AG04449 (cell line): ENCODE results near the gene PCNP.
"Not testable (repeated sequence)": the region's sequence is repeated elsewhere in the genome, so short reads cannot be mapped to it uniquely, and the experiment has no call there.

Experiments used
- CTCF ChIA-PET: fragments of 350-600 bp; formaldehyde crosslinking; extraction: SDS; loops from one replicate; lab custom pipeline; 2021; ENCODE audit warnings: antibody characterized with exemption; lab: Yijun Ruan, JAX
- POLR2A ChIA-PET: fragments of 400-600, 350-600 bp; formaldehyde crosslinking; extraction: SDS; loops from one replicate; lab custom pipeline; 2020; ENCODE audit warnings: antibody characterized with exemption, inconsistent platforms; lab: Yijun Ruan, JAX
- DNase-seq: peaks from one replicate; pipeline ENCODE4 v3.0.0-alpha.2; 2010; ENCODE audit warnings: low read depth, low spot score
- H3K4me3 ChIP-seq: 2 replicates; pipeline ENCODE4 v1.5.1; 2011; ENCODE audit warnings: low read depth, mild to moderate bottlenecking, control low read depth, low read length
- TF ChIP-seq, protein P1 (sequence below): IDR thresholded peaks from one replicate; pipeline ENCODE4 v1.5.1; 2011; ENCODE audit warnings: mild to moderate bottlenecking, moderate library complexity, low read length, control low read depth, inconsistent platforms; ENCODE audit not compliant: insufficient read depth; ENCODE audit errors: missing control alignments

PCNP gene

DNA sequence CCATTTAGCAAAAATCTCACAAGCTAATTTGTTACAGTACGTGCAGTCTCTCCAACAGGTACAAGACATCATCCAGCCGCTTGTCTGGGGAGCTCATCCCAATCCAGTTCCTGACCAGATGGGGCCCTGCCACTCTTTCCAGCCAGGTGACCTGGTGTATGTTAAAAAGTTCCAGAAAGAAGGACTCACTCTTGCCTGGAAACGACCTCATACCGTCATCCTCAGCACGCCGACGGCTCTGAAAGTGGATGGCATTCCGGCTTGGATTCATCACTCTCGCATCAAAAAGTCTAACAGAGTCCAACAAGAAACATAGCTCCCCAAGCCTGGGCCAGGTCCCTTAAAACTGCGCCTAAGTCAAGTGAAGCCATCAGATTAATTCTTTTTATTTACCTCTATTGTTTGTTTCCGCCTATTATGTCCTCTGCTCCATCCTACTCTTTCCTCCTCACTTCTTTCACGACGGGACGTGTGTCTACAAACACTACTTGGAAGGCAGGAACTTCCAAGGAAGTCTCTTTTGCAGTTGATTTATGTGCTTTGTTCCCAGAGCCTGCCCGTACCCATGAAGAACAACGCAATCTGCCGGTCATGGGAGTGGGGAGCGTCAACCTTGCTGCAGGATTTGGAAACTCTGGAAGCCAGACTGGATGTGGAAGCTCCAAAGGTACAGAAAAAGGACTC is 65.4 kb downstream of the PCNP start:
- TF ChIP-seq, protein P1, sequence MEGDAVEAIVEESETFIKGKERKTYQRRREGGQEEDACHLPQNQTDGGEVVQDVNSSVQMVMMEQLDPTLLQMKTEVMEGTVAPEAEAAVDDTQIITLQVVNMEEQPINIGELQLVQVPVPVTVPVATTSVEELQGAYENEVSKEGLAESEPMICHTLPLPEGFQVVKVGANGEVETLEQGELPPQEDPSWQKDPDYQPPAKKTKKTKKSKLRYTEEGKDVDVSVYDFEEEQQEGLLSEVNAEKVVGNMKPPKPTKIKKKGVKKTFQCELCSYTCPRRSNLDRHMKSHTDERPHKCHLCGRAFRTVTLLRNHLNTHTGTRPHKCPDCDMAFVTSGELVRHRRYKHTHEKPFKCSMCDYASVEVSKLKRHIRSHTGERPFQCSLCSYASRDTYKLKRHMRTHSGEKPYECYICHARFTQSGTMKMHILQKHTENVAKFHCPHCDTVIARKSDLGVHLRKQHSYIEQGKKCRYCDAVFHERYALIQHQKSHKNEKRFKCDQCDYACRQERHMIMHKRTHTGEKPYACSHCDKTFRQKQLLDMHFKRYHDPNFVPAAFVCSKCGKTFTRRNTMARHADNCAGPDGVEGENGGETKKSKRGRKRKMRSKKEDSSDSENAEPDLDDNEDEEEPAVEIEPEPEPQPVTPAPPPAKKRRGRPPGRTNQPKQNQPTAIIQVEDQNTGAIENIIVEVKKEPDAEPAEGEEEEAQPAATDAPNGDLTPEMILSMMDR: no peak
- CTCF ChIA-PET: interaction anchor here (1.0 to 1.6 kb wide), 4 partner anchors 9 to 24 kb away, joined by 4 to 5 read pairs (median 4); no protein-coding TSS in a partner anchor
- H3K4me3 ChIP-seq: no peak overlapping the region
- DNase-seq: no peak
- POLR2A ChIA-PET: no interaction called here

- ChIA-PET POLR2A (no interaction called here), CTCF (interaction anchor here (1.4 to 1.6 kb wide), 2 partner anchors 16 to 23 kb away, joined by 4 read pairs; no protein-coding TSS in a partner anchor)
- DNase-seq: no peak
- TF ChIP-seq, protein P1: no peak
- no peak overlapping the region for H3K4me3 ChIP-seq
Observed at GRCh38 chr3:101640256-101640655, 66.3 kb downstream of the PCNP start.

GRCh38 chr3:101641397-101642115 is 67.6 kb downstream of the PCNP start:
- H3K4me3 ChIP-seq, CTCF ChIA-PET, DNase-seq, POLR2A ChIA-PET: not testable (repeated sequence)

DNA sequence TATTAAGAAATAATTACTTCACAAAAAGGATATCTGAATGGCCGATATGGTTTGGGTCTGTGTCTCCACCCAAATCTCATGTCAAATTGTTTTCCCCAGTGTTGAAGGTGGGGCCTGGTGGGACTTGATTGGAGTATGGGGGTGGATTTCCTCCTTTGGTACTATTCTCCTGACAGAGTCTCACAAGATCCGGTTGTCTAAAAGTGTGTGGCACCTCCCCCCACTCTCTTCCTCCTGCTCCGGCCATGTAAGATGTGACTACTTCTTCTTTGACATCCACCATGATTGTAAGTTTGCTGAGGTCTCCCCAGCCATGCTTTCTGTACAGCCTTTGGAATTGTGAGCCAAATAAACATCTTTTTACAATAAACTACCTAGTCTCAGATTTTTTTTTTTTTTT is 68.5 kb downstream of the PCNP start:
- ChIA-PET POLR2A (no interaction called here), CTCF (no interaction called here)
- TF ChIP-seq, protein P1: no peak
- DNase-seq: no peak
- H3K4me3 ChIP-seq: no peak overlapping the region

- TF ChIP-seq, protein P1: no peak
- H3K4me3 ChIP-seq: no peak overlapping the region
- ChIA-PET POLR2A (no interaction called here), CTCF (no interaction called here)
- no peak for DNase-seq
Observed at GRCh38 chr3:101643009-101643844, 69.2 kb downstream of the PCNP start.
